ENCODE data around the gene RDH5.

GRCh38 chr12:55686366-55687010 lies 33.7 kb upstream of the RDH5 start:
- TF ChIP-seq CTCF (conservative IDR thresholded peaks at IDR 0.05 in 1 of 2, IDR thresholded peaks at IDR 0.05 in 1 of 2; ENCODE audit: extremely low read depth in 1 of 2, insufficient read depth in 1 of 2, low read depth in 1 of 2, low read length in 2 of 2) (no peak), EZH2 (IDR thresholded peaks at IDR 0.05; ENCODE audit: borderline replicate concordance, low read length) (no peak)
